ENCODE data around the gene ZNF280D.

DNA sequence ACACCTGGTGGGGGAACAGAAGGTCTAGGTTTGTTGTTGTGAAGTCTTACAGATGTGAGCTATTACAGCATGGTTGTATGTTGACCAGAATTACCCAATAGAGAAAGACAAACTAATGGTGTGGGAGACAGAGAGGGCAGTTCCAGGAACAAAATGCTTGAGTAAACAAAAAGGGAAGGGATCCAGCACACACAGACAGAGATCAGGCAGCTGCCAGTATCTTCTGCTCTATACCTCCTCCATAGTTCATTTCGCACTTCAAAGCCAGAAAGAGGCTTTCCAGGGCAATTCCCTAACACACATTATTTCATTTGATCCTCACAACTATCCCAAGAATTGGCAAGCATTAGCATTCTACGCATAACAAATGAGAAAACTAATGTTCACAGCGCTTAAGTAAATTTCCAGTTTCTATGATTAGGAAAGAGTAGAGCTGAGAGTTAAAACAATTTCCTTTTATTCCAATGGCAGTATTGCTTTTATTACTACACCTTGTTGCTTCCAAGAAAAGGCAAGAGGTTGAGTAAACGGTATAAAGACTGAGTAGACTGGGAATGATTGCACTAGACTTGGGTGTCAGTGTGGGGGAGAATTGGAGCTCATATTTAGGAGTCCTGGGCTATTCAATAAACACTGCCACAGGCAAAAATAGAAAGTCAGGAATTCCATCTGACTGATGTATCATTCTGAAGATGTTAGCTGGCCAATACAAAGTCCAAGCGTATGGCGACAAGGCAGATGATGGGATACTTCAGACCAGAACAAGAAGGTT lies 39.7 kb upstream of the ZNF280D start:
- TF ChIP-seq, protein P1, sequence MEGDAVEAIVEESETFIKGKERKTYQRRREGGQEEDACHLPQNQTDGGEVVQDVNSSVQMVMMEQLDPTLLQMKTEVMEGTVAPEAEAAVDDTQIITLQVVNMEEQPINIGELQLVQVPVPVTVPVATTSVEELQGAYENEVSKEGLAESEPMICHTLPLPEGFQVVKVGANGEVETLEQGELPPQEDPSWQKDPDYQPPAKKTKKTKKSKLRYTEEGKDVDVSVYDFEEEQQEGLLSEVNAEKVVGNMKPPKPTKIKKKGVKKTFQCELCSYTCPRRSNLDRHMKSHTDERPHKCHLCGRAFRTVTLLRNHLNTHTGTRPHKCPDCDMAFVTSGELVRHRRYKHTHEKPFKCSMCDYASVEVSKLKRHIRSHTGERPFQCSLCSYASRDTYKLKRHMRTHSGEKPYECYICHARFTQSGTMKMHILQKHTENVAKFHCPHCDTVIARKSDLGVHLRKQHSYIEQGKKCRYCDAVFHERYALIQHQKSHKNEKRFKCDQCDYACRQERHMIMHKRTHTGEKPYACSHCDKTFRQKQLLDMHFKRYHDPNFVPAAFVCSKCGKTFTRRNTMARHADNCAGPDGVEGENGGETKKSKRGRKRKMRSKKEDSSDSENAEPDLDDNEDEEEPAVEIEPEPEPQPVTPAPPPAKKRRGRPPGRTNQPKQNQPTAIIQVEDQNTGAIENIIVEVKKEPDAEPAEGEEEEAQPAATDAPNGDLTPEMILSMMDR (conservative IDR thresholded peaks at IDR 0.05): no peak
- no peak for TF ChIP-seq EZH2 (IDR thresholded peaks at IDR 0.05; ENCODE audit: low read depth)
